GM21526 (cell line): ENCODE results near the gene PPP6R3.
"Not testable (repeated sequence)": the region's sequence is repeated elsewhere in the genome, so short reads cannot be mapped to it uniquely, and the experiment has no call there.

Source experiments
- ATAC-seq: cut with Tn5 transposase; IDR thresholded peaks from one replicate; pipeline ENCODE4 v1.9.1; 2021; ENCODE audit warnings: moderate library complexity; ENCODE audit not compliant: unreplicated experiment, low FRiP score

Gene PPP6R3

GRCh38 chr11:68523033-68523432 lies 62.5 kb downstream of the PPP6R3 start:
- ATAC-seq: no peak

- ATAC-seq: no peak
Measured at GRCh38 chr11:68523743-68524142, 63.2 kb downstream of the PPP6R3 start.

GRCh38 chr11:68524213-68524612 lies 63.7 kb downstream of the PPP6R3 start:
- no peak for ATAC-seq

GRCh38 chr11:68524681-68525080 lies 64.1 kb downstream of the PPP6R3 start:
- no peak for ATAC-seq

- no peak for ATAC-seq
Measured at GRCh38 chr11:68525336-68525735, 64.8 kb downstream of the PPP6R3 start.

GRCh38 chr11:68525930-68526329 lies 65.4 kb downstream of the PPP6R3 start:
- no peak for ATAC-seq

GRCh38 chr11:68527585-68527984 lies 67.0 kb downstream of the PPP6R3 start:
- ATAC-seq: no peak

- ATAC-seq: no peak
Measured at GRCh38 chr11:68528630-68529029, 68.1 kb downstream of the PPP6R3 start.

GRCh38 chr11:68531129-68531693 lies 70.7 kb downstream of the PPP6R3 start:
- no peak for ATAC-seq

GRCh38 chr11:68532727-68533369 lies 72.3 kb downstream of the PPP6R3 start:
- ATAC-seq: no peak

- ATAC-seq: no peak
Measured at GRCh38 chr11:68533945-68534344, 73.4 kb downstream of the PPP6R3 start.

GRCh38 chr11:68535098-68535497 lies 74.5 kb downstream of the PPP6R3 start:
- no peak for ATAC-seq

GRCh38 chr11:68536706-68537105 lies 76.2 kb downstream of the PPP6R3 start:
- ATAC-seq: no peak

- no peak for ATAC-seq
Measured at GRCh38 chr11:68538025-68538424, 77.5 kb downstream of the PPP6R3 start.

GRCh38 chr11:68539395-68539794 lies 78.8 kb downstream of the PPP6R3 start:
- no peak for ATAC-seq

GRCh38 chr11:68540504-68540903 lies 80.0 kb downstream of the PPP6R3 start:
- not testable (repeated sequence) for ATAC-seq

- no peak for ATAC-seq
Measured at GRCh38 chr11:68541116-68541515, 80.6 kb downstream of the PPP6R3 start.

- no peak for ATAC-seq
Measured at GRCh38 chr11:68541991-68542390, 81.4 kb downstream of the PPP6R3 start.

- no peak for ATAC-seq
Measured at GRCh38 chr11:68542617-68543016, 82.1 kb downstream of the PPP6R3 start.

- no peak for ATAC-seq
Measured at GRCh38 chr11:68543594-68543993, 83.0 kb downstream of the PPP6R3 start.

- ATAC-seq: no peak
Measured at GRCh38 chr11:68545347-68545746, 84.8 kb downstream of the PPP6R3 start.

GRCh38 chr11:68545796-68546195 lies 85.2 kb downstream of the PPP6R3 start:
- no peak for ATAC-seq

- no peak for ATAC-seq
Measured at GRCh38 chr11:68546555-68546954, 86.0 kb downstream of the PPP6R3 start.
